ENCODE measurements around the gene B4GALT4.

GRCh38 chr3:119227070-119227850 is 13.4 kb downstream of the B4GALT4 start:
- no peak for TF ChIP-seq CTCF (IDR thresholded peaks at IDR 0.05)
- no peak for TF ChIP-seq POLR2A (IDR thresholded peaks at IDR 0.05)
